MCF 10A (cell line): ENCODE results near the gene THRAP3. TPM values are rescaled to one million over a fixed set of nuclear protein-coding genes. Genes with fewer than 3 reads are reported as not detected.
A peak's percentile ranks its signal among the peaks of the same experiment; 100 is the strongest.
"Not testable (repeated sequence)": the region's sequence is repeated elsewhere in the genome, so short reads cannot be mapped to it uniquely, and the experiment has no call there.

ENCODE experiments used
- BruUV-seq: library from RNA; stranded (reverse); fragments of 400-500 nt; replicated peaks from 2 replicates; lab custom pipeline; 2021; lab: Mats Ljungman, UMichigan
- CTCF ChIA-PET: fragments of 300-600 bp; sonication (Branson Sonifier 250); formaldehyde crosslinking; extraction: SDS; loops from one replicate; lab custom pipeline; 2021; ENCODE audit warnings: antibody characterized with exemption, inconsistent platforms; lab: Yijun Ruan, JAX
- POLR2A ChIA-PET: fragments of 300-600, 350-650 bp; sonication (Branson Sonifier 250); formaldehyde crosslinking; extraction: SDS; loops from one replicate; lab custom pipeline; 2020; ENCODE audit warnings: antibody characterized with exemption, inconsistent platforms; lab: Yijun Ruan, JAX
- DNase-seq: peaks from one replicate; pipeline ENCODE4 v3.0.0-alpha.2; 2018; ENCODE audit not compliant: unreplicated experiment
- H3K27ac Mint-ChIP-seq: one replicate; pipeline ENCODE4 v1.8.0; 2022; ENCODE audit warnings: mild to moderate bottlenecking, low read depth, mixed read lengths; ENCODE audit not compliant: unreplicated experiment
- H3K27me3 Mint-ChIP-seq: one replicate; pipeline ENCODE4 v1.8.0; 2022; ENCODE audit warnings: mixed read lengths; ENCODE audit not compliant: insufficient read depth, unreplicated experiment
- H3K36me3 Mint-ChIP-seq: one replicate; pipeline ENCODE4 v1.8.0; 2022; ENCODE audit warnings: mild to moderate bottlenecking, moderate library complexity, mixed read lengths; ENCODE audit not compliant: insufficient read depth, unreplicated experiment
- H3K4me1 Mint-ChIP-seq: one replicate; pipeline ENCODE4 v1.8.0; 2022; ENCODE audit warnings: mixed read lengths; ENCODE audit not compliant: insufficient read depth, unreplicated experiment
- H3K4me3 Mint-ChIP-seq: one replicate; pipeline ENCODE4 v1.8.0; 2022; ENCODE audit warnings: mild to moderate bottlenecking, moderate library complexity, mixed read lengths; ENCODE audit not compliant: unreplicated experiment
- H3K9me3 Mint-ChIP-seq: one replicate; pipeline ENCODE4 v1.8.0; 2022; ENCODE audit warnings: mixed read lengths; ENCODE audit not compliant: unreplicated experiment
- intact Hi-C: fragments of 100-400 bp; cut with micrococcal nuclease; formaldehyde crosslinking; loops from 2 replicates; pipeline ENCODE4 v1.14.1; 2022
- total RNA-seq: library from RNA; stranded (reverse); gene quantifications from 2 replicates; pipeline ENCODE4 v1.2.3, GENCODE V29; 2022
- TF ChIP-seq, protein P1 (sequence below): fragments of 200-600 bp; IDR thresholded peaks from one replicate; pipeline ENCODE4 v1.8.0; 2022; ENCODE audit warnings: antibody characterized with exemption, mild to moderate bottlenecking; ENCODE audit not compliant: unreplicated experiment

THRAP3 gene
- total RNA-seq, 1 experiment from 2014 or later, result 92.2 TPM

DNA sequence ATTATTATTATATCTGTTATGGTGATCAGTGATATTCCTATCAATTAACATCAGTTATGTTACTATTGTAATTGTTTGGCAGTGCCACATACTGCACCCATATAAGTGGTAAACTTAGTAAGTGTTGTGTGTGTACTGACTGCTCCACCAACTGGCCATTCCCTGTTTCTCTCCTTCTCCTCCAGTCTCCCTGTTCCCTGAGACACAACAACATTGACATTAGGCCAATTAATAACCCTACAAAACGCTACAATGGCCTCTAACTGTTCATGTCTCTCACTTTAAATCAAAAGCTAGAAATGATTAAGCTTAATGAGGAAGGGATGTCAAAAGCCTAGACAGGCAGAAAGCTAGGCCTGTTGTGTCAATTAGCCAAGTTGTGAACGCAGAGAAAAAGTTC, 6.6 kb upstream of the THRAP3 start:
- intact Hi-C loops, result loop anchor here (1.0 kb wide), 1 partner anchor 68 kb away; the partner anchor contains the start of gene TRAPPC3
- CTCF ChIA-PET, result interaction anchor here (0.6 to 3.2 kb wide), 14 partner anchors 10 to 1792 kb away, joined by 3 to 26 read pairs (median 4); partner anchors contain the start of gene TRAPPC3
- H3K9me3 Mint-ChIP-seq, result no peaks in the 10 kb centered on the region
- H3K36me3 Mint-ChIP-seq, result no peaks in the 10 kb centered on the region
- DNase-seq, result peak; percentile 50
- no TSS peak for BruUV-seq
- no peaks in the 10 kb centered on the region for H3K27me3 Mint-ChIP-seq
- H3K4me1 Mint-ChIP-seq, result peaks cover 22% of the 10 kb centered on the region
- TF ChIP-seq, protein P1, sequence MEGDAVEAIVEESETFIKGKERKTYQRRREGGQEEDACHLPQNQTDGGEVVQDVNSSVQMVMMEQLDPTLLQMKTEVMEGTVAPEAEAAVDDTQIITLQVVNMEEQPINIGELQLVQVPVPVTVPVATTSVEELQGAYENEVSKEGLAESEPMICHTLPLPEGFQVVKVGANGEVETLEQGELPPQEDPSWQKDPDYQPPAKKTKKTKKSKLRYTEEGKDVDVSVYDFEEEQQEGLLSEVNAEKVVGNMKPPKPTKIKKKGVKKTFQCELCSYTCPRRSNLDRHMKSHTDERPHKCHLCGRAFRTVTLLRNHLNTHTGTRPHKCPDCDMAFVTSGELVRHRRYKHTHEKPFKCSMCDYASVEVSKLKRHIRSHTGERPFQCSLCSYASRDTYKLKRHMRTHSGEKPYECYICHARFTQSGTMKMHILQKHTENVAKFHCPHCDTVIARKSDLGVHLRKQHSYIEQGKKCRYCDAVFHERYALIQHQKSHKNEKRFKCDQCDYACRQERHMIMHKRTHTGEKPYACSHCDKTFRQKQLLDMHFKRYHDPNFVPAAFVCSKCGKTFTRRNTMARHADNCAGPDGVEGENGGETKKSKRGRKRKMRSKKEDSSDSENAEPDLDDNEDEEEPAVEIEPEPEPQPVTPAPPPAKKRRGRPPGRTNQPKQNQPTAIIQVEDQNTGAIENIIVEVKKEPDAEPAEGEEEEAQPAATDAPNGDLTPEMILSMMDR, result peak; percentile 12
- POLR2A ChIA-PET, result interaction anchor here (0.5 kb wide), 1 partner anchor 12 kb away, joined by 3 read pairs; no protein-coding TSS in a partner anchor
- H3K4me3 Mint-ChIP-seq, result no peak overlapping the region
- no peak overlapping the region for H3K27ac Mint-ChIP-seq

DNA sequence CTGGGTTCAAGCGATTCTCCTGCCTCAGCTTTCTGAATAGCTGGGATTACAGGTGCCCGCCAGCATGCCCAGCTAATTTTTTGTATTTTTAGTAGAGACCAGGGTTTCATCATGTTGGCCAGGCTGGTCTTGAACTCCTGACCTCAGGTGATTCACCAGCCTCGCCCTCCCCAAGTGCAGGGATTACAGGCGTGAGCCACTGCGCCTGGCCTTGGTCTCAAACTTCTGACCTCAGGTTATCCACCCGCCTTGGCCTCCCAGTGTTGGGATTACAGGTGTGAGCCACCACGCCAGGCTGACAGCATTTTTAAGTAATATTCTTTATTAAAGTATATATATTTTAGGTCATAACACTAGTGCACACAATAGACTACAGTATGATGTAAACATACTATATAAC, 2.3 kb upstream of the THRAP3 start:
- BruUV-seq, H3K9me3 Mint-ChIP-seq, intact Hi-C loops, H3K27ac Mint-ChIP-seq, DNase-seq, H3K4me3 Mint-ChIP-seq, H3K27me3 Mint-ChIP-seq: not testable (repeated sequence)
- H3K4me1 Mint-ChIP-seq, result peaks cover 27% of the 10 kb centered on the region
- H3K36me3 Mint-ChIP-seq, result peaks cover 14% of the 10 kb centered on the region
- ChIA-PET POLR2A (interaction anchor here (1.7 to 4.1 kb wide), 2 partner anchors 21 to 60 kb away, joined by 5 to 18 read pairs; no protein-coding TSS in a partner anchor), CTCF (interaction anchor here (0.5 to 5.1 kb wide), 5 partner anchors 29 to 540 kb away, joined by 3 to 28 read pairs (median 4); partner anchors contain the start of gene TRAPPC3)

DNA sequence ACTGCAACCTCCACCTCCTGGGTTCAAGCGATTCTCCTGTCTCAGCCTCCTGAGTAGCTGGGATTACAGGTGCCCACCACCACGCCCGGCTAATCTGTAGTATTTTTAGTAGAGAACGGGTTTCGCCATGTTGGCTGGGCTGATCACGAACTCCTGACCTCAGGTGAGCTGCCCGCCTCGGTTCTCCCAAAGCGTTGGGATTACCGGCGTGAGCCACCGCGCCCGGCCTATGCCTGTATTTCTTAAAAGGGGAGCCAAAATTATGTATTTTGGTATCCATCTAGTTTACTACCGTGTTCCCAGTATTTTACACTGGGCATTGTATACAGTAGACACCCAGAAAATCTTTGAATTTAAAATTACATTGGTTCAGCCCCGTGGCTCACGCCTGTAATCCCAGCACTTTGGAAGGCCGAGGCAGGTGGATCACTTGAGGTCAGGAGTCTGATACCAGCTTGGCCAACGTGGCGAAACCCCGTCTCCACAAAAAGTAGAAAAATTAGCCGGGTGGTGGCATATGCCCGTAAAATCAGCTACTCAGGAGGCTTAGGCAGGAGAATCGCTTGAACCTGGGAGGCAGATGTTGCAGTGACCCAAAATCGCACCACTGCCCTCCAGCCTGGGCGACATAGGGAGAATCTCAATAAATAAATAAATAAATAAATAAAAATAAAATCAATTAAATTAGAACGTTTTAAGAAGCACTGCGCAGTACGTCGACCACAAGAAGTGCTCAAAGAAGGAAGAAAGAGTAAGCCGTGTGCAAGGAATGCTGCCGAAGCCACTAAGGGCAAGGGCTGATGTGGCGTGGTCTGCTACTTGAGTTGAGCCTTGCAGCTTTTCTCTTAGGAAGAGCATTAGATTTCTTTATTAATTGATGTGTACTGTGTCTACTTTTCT, 1.5 kb upstream of the THRAP3 start:
- intact Hi-C loops, result no loop called here
- DNase-seq, result no peak
- Mint-ChIP-seq H3K36me3 (peaks cover 22% of the 10 kb centered on the region), H3K4me1 (peaks cover 28% of the 10 kb centered on the region), H3K4me3 (peak overlapping the region; percentile 92), H3K27ac (peak overlapping the region; percentile 98), H3K9me3 (no peaks in the 10 kb centered on the region), H3K27me3 (no peaks in the 10 kb centered on the region)
- BruUV-seq, result no TSS peak
- ChIA-PET POLR2A (interaction anchor here (0.5 to 4.4 kb wide), 20 partner anchors 11 to 164 kb away, joined by 3 to 72 read pairs (median 11); partner anchors contain the start of genes EVA1B, MAP7D1, SH3D21 and TRAPPC3), CTCF (interaction anchor here (0.5 to 5.1 kb wide), 5 partner anchors 19 to 73 kb away, joined by 3 to 28 read pairs (median 8); partner anchors contain the start of gene TRAPPC3)
- TF ChIP-seq, protein P1, result no peak

DNA sequence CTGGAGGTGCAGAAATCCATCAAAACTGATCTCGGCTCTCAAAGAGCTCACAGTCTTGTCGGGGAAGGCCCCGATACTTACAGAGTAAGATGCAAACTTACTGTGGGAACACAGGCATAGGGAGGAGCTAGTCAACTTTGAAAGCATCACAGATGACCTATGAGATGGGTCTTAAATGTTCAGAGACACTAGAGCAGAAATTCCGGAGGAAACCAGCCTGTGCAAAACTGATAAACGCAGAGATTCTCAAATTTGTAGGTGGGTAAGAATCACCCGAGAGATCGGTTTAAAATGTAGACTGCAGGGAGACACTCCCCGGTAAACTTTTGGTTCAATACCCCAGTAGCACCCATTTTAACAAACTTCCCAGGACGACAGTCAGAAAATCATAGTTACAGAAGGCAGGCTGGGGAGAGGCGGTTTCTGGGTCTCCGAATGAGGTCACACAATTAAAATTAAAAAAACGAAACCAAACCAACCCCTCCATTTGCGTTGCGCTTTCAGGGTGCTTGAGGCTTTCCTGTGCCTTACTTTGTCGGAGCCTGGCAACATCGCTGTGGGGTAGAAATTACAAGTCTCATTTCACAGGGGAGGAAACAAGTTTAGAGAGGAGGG, 755 bp upstream of the THRAP3 start:
- peaks cover 26% of the 10 kb centered on the region for H3K4me1 Mint-ChIP-seq
- no peaks in the 10 kb centered on the region for H3K27me3 Mint-ChIP-seq
- BruUV-seq, result TSS peak; percentile 97
- H3K9me3 Mint-ChIP-seq, result no peaks in the 10 kb centered on the region
- DNase-seq, result peak; percentile 42
- TF ChIP-seq, protein P1, result no peak
- H3K27ac Mint-ChIP-seq, result peak overlapping the region; percentile 98
- H3K36me3 Mint-ChIP-seq, result peaks cover 30% of the 10 kb centered on the region
- CTCF ChIA-PET, result interaction anchor here (1.2 to 5.1 kb wide), 7 partner anchors 35 to 77 kb away, joined by 3 to 28 read pairs (median 9); partner anchors contain the start of gene TRAPPC3
- H3K4me3 Mint-ChIP-seq, result peak overlapping the region; percentile 92
- POLR2A ChIA-PET, result interaction anchor here (0.5 to 4.4 kb wide), 30 partner anchors 11 to 757 kb away, joined by 3 to 72 read pairs (median 8); partner anchors contain the start of genes MAP7D1, SH3D21 and TRAPPC3
- intact Hi-C loops, result no loop called here
